ENCODE results near the gene KBTBD13.

KBTBD13 gene

DNA sequence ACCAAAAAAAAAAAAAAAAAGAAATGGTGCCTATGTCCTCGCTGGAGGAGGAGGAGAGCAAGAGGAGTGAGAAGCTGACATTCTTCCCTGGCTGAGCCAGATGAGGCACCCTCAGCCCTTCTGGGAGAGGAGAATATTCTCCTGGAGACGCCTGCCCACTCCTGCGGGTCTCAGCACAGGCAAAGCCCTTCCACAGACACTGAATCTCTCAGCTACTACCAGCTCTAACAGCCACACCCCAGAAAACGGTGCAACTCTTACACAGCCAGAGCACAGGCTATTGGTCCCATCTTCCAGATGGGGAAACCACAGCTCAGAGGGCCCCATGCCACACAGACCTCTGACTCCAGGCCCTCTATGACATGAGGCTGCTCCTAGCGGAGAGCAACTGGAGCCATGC lies 14.5 kb upstream of the KBTBD13 start:
- Histone ChIP-seq H3K4me1 (ENCODE audit: insufficient read depth, low read length, poor library complexity, severe bottlenecking) (peaks cover 5% of the 10 kb centered on the region), H4K20me1 (ENCODE audit: insufficient read depth, low read length, poor library complexity, severe bottlenecking) (no peaks in the 10 kb centered on the region), H3K9me3 (ENCODE audit: insufficient read depth, low read depth, low read length) (no peaks in the 10 kb centered on the region), H3K36me3 (ENCODE audit: insufficient read depth, low read length) (no peaks in the 10 kb centered on the region), H3K4me3 (ENCODE audit: low read length, poor library complexity, severe bottlenecking) (no peak overlapping the region), H3K9ac (ENCODE audit: low read depth, low read length, poor library complexity, severe bottlenecking) (no peak overlapping the region), H3K27me3 (ENCODE audit: insufficient read depth, low read length, poor library complexity, severe bottlenecking) (no peaks in the 10 kb centered on the region), H3K4me2 (ENCODE audit: low read depth, low read length, poor library complexity, severe bottlenecking) (no peak overlapping the region), H3K79me2 (ENCODE audit: insufficient read depth, low read length) (no peaks in the 10 kb centered on the region), H3F3A (ENCODE audit: low read depth) (no peaks in the 10 kb centered on the region), H3K9me2 (replicated peaks; ENCODE audit: low read depth, low read length) (no peaks in the 10 kb centered on the region), H2AFZ (ENCODE audit: low read length) (no peak overlapping the region)
- TF ChIP-seq, protein P1, sequence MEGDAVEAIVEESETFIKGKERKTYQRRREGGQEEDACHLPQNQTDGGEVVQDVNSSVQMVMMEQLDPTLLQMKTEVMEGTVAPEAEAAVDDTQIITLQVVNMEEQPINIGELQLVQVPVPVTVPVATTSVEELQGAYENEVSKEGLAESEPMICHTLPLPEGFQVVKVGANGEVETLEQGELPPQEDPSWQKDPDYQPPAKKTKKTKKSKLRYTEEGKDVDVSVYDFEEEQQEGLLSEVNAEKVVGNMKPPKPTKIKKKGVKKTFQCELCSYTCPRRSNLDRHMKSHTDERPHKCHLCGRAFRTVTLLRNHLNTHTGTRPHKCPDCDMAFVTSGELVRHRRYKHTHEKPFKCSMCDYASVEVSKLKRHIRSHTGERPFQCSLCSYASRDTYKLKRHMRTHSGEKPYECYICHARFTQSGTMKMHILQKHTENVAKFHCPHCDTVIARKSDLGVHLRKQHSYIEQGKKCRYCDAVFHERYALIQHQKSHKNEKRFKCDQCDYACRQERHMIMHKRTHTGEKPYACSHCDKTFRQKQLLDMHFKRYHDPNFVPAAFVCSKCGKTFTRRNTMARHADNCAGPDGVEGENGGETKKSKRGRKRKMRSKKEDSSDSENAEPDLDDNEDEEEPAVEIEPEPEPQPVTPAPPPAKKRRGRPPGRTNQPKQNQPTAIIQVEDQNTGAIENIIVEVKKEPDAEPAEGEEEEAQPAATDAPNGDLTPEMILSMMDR (conservative IDR thresholded peaks at IDR 0.05; ENCODE audit: low read length) = no peak
- TF ChIP-seq EZH2phosphoT487 (IDR thresholded peaks at IDR 0.05; ENCODE audit: borderline replicate concordance) = no peak

DNA sequence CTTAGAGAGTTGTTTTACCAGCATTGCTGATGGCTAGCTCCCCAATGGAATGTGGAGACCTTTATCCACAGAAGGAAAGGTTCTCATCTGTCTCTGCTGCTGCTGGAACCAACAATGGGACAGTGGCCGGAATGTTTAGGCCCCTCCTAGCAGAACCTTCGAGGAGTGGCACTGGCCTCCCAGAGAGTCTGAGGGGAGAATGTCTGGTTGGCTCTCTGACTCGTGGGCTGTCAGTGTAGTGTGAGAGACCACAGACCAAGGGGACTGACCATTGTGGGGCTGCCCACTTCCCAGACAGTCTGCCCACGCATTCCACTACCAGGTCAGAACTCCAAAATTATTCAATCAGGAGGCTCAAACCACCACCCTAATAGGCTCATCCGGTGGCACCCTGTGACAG lies 13.8 kb upstream of the KBTBD13 start:
- H3K36me3 ChIP-seq (ENCODE audit: insufficient read depth, low read length) = no peaks in the 10 kb centered on the region

DNA sequence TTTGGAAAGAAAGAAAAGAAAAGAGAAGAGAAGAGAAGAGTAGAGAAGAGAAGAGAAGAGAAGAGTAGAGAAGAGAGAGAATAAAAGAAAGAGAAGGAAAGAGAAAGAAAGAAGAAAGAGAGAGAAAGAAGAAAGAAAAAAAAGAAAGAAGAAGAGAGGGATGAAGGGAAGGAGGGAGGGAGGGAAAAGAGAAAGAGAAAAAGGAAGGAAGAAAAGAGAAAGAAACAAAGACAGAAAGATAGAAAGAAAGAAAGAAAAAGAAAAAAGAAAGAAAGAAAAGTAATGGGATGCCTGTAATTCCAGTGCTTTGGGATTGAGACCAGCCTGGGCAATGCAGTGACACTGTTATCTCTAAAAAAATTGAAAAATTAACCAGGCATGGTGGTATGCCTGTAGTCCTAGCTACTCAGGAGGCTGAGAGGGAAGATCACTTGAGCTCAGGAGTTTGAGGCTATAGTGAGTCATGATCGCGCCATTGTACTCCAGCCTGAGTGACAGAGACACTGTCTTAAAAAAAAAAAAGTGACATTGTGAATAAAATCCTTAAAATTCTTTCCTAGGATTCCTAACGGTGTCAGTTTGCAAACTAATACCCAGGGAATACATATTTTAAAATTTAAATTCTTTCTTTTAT lies 10.4 kb upstream of the KBTBD13 start:
- no peak overlapping the region for H3K4me2 ChIP-seq (ENCODE audit: low read depth, low read length, poor library complexity, severe bottlenecking)
- H3K9ac ChIP-seq (ENCODE audit: low read depth, low read length, poor library complexity, severe bottlenecking) = no peak overlapping the region
- H3K9me3 ChIP-seq (ENCODE audit: insufficient read depth, low read depth, low read length) = no peaks in the 10 kb centered on the region
- no peaks in the 10 kb centered on the region for H3F3A ChIP-seq (ENCODE audit: low read depth)
- H2AFZ ChIP-seq (ENCODE audit: low read length) = no peak overlapping the region
- no peaks in the 10 kb centered on the region for H3K79me2 ChIP-seq (ENCODE audit: insufficient read depth, low read length)
- no peaks in the 10 kb centered on the region for H4K20me1 ChIP-seq (ENCODE audit: insufficient read depth, low read length, poor library complexity, severe bottlenecking)
- H3K4me1 ChIP-seq (ENCODE audit: insufficient read depth, low read length, poor library complexity, severe bottlenecking) = peaks cover 7% of the 10 kb centered on the region
- H3K27me3 ChIP-seq (ENCODE audit: insufficient read depth, low read length, poor library complexity, severe bottlenecking) = no peaks in the 10 kb centered on the region
- H3K36me3 ChIP-seq (ENCODE audit: insufficient read depth, low read length) = no peaks in the 10 kb centered on the region
- H3K9me2 ChIP-seq (replicated peaks; ENCODE audit: low read depth, low read length) = no peaks in the 10 kb centered on the region
- TF ChIP-seq, protein P1 (conservative IDR thresholded peaks at IDR 0.05; ENCODE audit: low read length) = no peak
- TF ChIP-seq EZH2phosphoT487 (IDR thresholded peaks at IDR 0.05; ENCODE audit: borderline replicate concordance) = no peak
- no peak overlapping the region for H3K4me3 ChIP-seq (ENCODE audit: low read length, poor library complexity, severe bottlenecking)

More for the DNA sequence above, 13.8 kb upstream of the KBTBD13 start:
- H4K20me1 ChIP-seq (ENCODE audit: insufficient read depth, low read length, poor library complexity, severe bottlenecking) = no peaks in the 10 kb centered on the region
- no peak for TF ChIP-seq EZH2phosphoT487 (IDR thresholded peaks at IDR 0.05; ENCODE audit: borderline replicate concordance)
- TF ChIP-seq, protein P1 (conservative IDR thresholded peaks at IDR 0.05; ENCODE audit: low read length) = no peak
- no peaks in the 10 kb centered on the region for H3K9me2 ChIP-seq (replicated peaks; ENCODE audit: low read depth, low read length)
- no peaks in the 10 kb centered on the region for H3K9me3 ChIP-seq (ENCODE audit: insufficient read depth, low read depth, low read length)
- no peaks in the 10 kb centered on the region for H3K4me1 ChIP-seq (ENCODE audit: insufficient read depth, low read length, poor library complexity, severe bottlenecking)
- no peaks in the 10 kb centered on the region for H3F3A ChIP-seq (ENCODE audit: low read depth)
- no peak overlapping the region for H3K4me3 ChIP-seq (ENCODE audit: low read length, poor library complexity, severe bottlenecking)
- no peak overlapping the region for H3K4me2 ChIP-seq (ENCODE audit: low read depth, low read length, poor library complexity, severe bottlenecking)
- H3K79me2 ChIP-seq (ENCODE audit: insufficient read depth, low read length) = no peaks in the 10 kb centered on the region
- H3K9ac ChIP-seq (ENCODE audit: low read depth, low read length, poor library complexity, severe bottlenecking) = no peak overlapping the region
- no peaks in the 10 kb centered on the region for H3K27me3 ChIP-seq (ENCODE audit: insufficient read depth, low read length, poor library complexity, severe bottlenecking)
- H2AFZ ChIP-seq (ENCODE audit: low read length) = no peak overlapping the region
